ENCODE measurements around the gene PRR23A.

PRR23A gene

GRCh38 chr3:138971766-138972320, 34.2 kb downstream of the PRR23A start:
- DNase-seq, result peak in 1 of 2 experiments; percentile 29

- no peak for DNase-seq
Measured at GRCh38 chr3:138964923-138965322, 41.1 kb downstream of the PRR23A start.

GRCh38 chr3:138964264-138964663, 41.8 kb downstream of the PRR23A start:
- DNase-seq, result no peak

GRCh38 chr3:138962854-138963560, 43.1 kb downstream of the PRR23A start:
- DNase-seq, result no peak

GRCh38 chr3:138960417-138960852, 45.6 kb downstream of the PRR23A start:
- no peak for DNase-seq
